HCT116 (cell line): Measurements from ENCODE around the gene FSTL4. TPM values are rescaled to one million over a fixed set of nuclear protein-coding genes. Genes with fewer than 3 reads are reported as not detected.
"Not testable (repeated sequence)": the region's sequence is repeated elsewhere in the genome, so short reads cannot be mapped to it uniquely, and the experiment has no call there.

ENCODE experiments used
- ATAC-seq: fragments of 200-7000 bp; cut with Tn5 transposase; 2 replicates; pipeline ENCODE4 v1.9.1; 2020; ENCODE audit warnings: mild to moderate bottlenecking, moderate library complexity
- BruUV-seq: library from RNA; stranded (reverse); fragments of 400-500 nt; replicated peaks from 2 replicates; lab custom pipeline; 2021; lab: Mats Ljungman, UMichigan
- CTCF ChIA-PET: fragments of 300-600 bp; sonication (Branson Sonifier 250); formaldehyde crosslinking; loops from one replicate; lab custom pipeline; 2021; ENCODE audit warnings: antibody characterized with exemption; lab: Charles Lee
- POLR2A ChIA-PET: fragments of 300-600, 350-600 bp; sonication (Branson Sonifier 250); formaldehyde crosslinking; loops from one replicate; lab custom pipeline; 2021; ENCODE audit warnings: antibody characterized with exemption; lab: Charles Lee
- RAD21 ChIA-PET, 2 experiments: fragments of 300-600 bp; sonication (Branson Sonifier 250); formaldehyde crosslinking; loops; one replicate each; lab custom pipeline; 2023; ENCODE audit warnings: low total read pairs in 2 of 2; ENCODE audit not compliant: uncharacterized antibody in 2 of 2, unreplicated experiment in 2 of 2, low non-redundant PET in 1 of 2; lab: Charles Lee
- DNase-seq: peaks from one replicate; pipeline ENCODE4 v3.0.0-alpha.2; 2010; ENCODE audit warnings: low read depth, low spot score
- H2AFZ ChIP-seq: fragments of 200-600 bp; shearing (Covaris generic), sonication (generic); 2 replicates; pipeline ENCODE4 v1.6.1; 2017; ENCODE audit warnings: low read depth, mixed run types, mixed read lengths, antibody characterized with exemption, low read length; ENCODE audit not compliant: poor library complexity, severe bottlenecking
- H3K27ac ChIP-seq: 2 replicates; pipeline ENCODE4 v1.5.1; 2012; ENCODE audit warnings: low read depth, low read length
- H3K27me3 ChIP-seq: fragments of 200-600 bp; sonication (generic); 2 replicates; pipeline ENCODE4 v1.6.1; 2016; ENCODE audit warnings: mixed run types, low read length, mixed read lengths; ENCODE audit not compliant: insufficient read depth
- H3K36me3 ChIP-seq, 2 experiments: fragments of 200-500 bp in 1 of 2; fragments of 200-600 bp in 1 of 2; sonication (Bioruptor generic) in 1 of 2; sonication (generic) in 1 of 2; 2 replicates each; pipeline versions ENCODE4 v1.5.1 to v1.6.1; 2014 to 2016; ENCODE audit warnings: low read length in 2 of 2, inconsistent platforms in 1 of 2, mixed read lengths in 1 of 2, mixed run types in 1 of 2; ENCODE audit not compliant: insufficient read depth in 2 of 2, control insufficient read depth in 1 of 2
- H3K4me1 ChIP-seq, 2 experiments: fragments of 200-600 bp in 1 of 2; sonication (generic) in 1 of 2; 2 replicates each; pipeline versions ENCODE4 v1.5.1 to v1.6.1; 2012 to 2017; ENCODE audit warnings: low read length in 2 of 2, inconsistent platforms in 1 of 2, mild to moderate bottlenecking in 1 of 2, mixed read lengths in 1 of 2, mixed run types in 1 of 2, moderate library complexity in 1 of 2; ENCODE audit not compliant: insufficient read depth in 2 of 2, control insufficient read depth in 1 of 2
- H3K4me2 ChIP-seq: fragments of 200-600 bp; sonication (generic); 2 replicates; pipeline ENCODE4 v1.6.1; 2017; ENCODE audit warnings: mixed run types, low read length, mixed read lengths
- H3K4me3 ChIP-seq, 2 experiments: fragments of 200-600 bp in 1 of 2; sonication (generic) in 1 of 2; replicated peaks in 1 of 2; 2 replicates each; pipeline ENCODE4 v1.5.1; 2011 to 2016; ENCODE audit warnings: low read length in 2 of 2, control low read depth in 1 of 2, low read depth in 1 of 2, mild to moderate bottlenecking in 1 of 2, mixed read lengths in 1 of 2, mixed run types in 1 of 2
- H3K79me2 ChIP-seq: fragments of 200-600 bp; sonication (generic); 2 replicates; pipeline ENCODE4 v1.6.1; 2017; ENCODE audit warnings: mild to moderate bottlenecking, mixed run types, low read length, moderate library complexity, mixed read lengths; ENCODE audit not compliant: insufficient read depth
- H3K9ac ChIP-seq: fragments of 200-600 bp; sonication (generic); 2 replicates; pipeline ENCODE4 v1.6.1; 2016; ENCODE audit warnings: low read length, mixed read lengths
- H3K9me2 ChIP-seq: fragments of 200-600 bp; sonication (generic), shearing (Covaris generic); 2 replicates; pipeline ENCODE4 v1.6.1; 2017; ENCODE audit warnings: mixed run types, mild to moderate bottlenecking, moderate library complexity; ENCODE audit not compliant: insufficient read depth
- H3K9me3 ChIP-seq, 2 experiments: fragments of 200-500 bp in 1 of 2; fragments of 200-600 bp in 1 of 2; sonication (Bioruptor generic) in 1 of 2; sonication (generic) in 1 of 2; 2 replicates each; pipeline ENCODE4 v1.6.1; 2014 to 2017; ENCODE audit warnings: low read length in 2 of 2, mixed read lengths in 2 of 2, inconsistent platforms in 1 of 2, low read depth in 1 of 2, mild to moderate bottlenecking in 1 of 2, mixed run types in 1 of 2, moderate library complexity in 1 of 2; ENCODE audit not compliant: control insufficient read depth in 1 of 2, insufficient read depth in 1 of 2
- H4K20me1 ChIP-seq: fragments of 200-600 bp; sonication (generic), shearing (Covaris generic); 2 replicates; pipeline ENCODE4 v1.6.1; 2017; ENCODE audit warnings: mixed run types, mild to moderate bottlenecking, moderate library complexity; ENCODE audit not compliant: insufficient read depth
- CBX3 ChIP-seq: IDR thresholded peaks from 2 replicates; pipeline ENCODE4 v1.6.1; 2012; ENCODE audit warnings: low read depth
- CEBPB ChIP-seq: IDR thresholded peaks from 2 replicates; pipeline ENCODE4 v1.6.1; 2012; ENCODE audit warnings: low read depth
- EGR1 ChIP-seq: IDR thresholded peaks from 2 replicates; pipeline ENCODE4 v1.6.1; 2012; ENCODE audit warnings: low read depth
- EZH2 ChIP-seq: fragments of 200-600 bp; sonication (generic); IDR thresholded peaks from 2 replicates; pipeline ENCODE4 v1.6.1; 2017; ENCODE audit warnings: antibody characterized with exemption, mixed run types
- FOSL1 ChIP-seq: IDR thresholded peaks from 2 replicates; pipeline ENCODE4 v1.6.1; 2012; ENCODE audit warnings: low read depth
- JUND ChIP-seq: IDR thresholded peaks from 2 replicates; pipeline ENCODE4 v1.6.1; 2012
- POLR2A ChIP-seq: IDR thresholded peaks from 2 replicates; pipeline ENCODE4 v1.7.0; 2011; ENCODE audit warnings: borderline replicate concordance; ENCODE audit not compliant: insufficient read depth, insufficient read length; ENCODE audit errors: extremely low read depth
- RAD21 ChIP-seq: IDR thresholded peaks from 2 replicates; pipeline ENCODE4 v1.6.1; 2012; ENCODE audit warnings: low read depth, mild to moderate bottlenecking
- REST ChIP-seq: IDR thresholded peaks from 2 replicates; pipeline ENCODE4 v1.6.1; 2012; ENCODE audit warnings: low read depth
- SIN3A ChIP-seq: IDR thresholded peaks from 2 replicates; pipeline ENCODE4 v1.6.1; 2012; ENCODE audit warnings: low read depth
- SP1 ChIP-seq: IDR thresholded peaks from 2 replicates; pipeline ENCODE4 v1.6.1; 2012; ENCODE audit warnings: low read depth
- YY1 ChIP-seq: IDR thresholded peaks from 2 replicates; pipeline ENCODE4 v1.6.1; 2011; ENCODE audit warnings: low read length, low read depth, moderate library complexity, mild to moderate bottlenecking; ENCODE audit not compliant: insufficient replicate concordance; ENCODE audit errors: extremely low read depth
- intact Hi-C: fragments of 100-400 bp; cut with micrococcal nuclease; formaldehyde crosslinking; loops from 2 replicates; pipeline ENCODE4 v1.10.0; 2022
- total RNA-seq: library from RNA; stranded (reverse); gene quantifications from one replicate; pipeline ENCODE4 v1.2.1, GENCODE V29; 2021; ENCODE audit not compliant: unreplicated experiment
- TF ChIP-seq, protein P1 (sequence below): IDR thresholded peaks from 2 replicates; pipeline ENCODE4 v1.6.1; 2012

Gene FSTL4
- total RNA-seq, 1 experiment from 2014 or later: 0.37 TPM

DNA sequence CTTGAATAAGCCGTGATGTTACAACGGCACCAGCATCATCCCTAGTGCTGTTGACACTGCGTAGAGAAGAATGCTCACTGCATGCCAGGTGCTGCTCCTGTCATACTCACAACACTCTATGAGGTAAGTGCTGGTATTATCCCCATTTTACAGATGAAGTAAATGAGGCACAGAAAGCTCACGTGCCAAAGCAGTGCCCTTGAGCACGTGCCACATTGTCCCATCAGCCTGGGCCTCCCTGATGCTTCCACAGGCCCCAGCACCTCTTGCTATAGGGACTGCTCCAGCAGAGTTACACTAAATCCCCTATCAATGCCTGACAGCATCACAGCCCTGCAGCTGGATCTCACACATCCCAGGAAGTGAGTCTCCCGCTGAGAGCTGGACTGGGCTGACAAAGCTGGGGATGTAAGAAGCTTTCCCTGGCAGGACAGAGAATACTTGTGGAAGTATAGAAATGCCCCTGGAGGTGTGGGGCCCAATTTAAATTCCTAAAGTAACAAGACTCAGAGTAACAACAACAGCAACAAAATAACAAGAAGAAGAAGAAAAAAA is 216.1 kb downstream of the FSTL4 start:
- Histone ChIP-seq H3K27me3 (no peaks in the 10 kb centered on the region), H2AFZ (no peak overlapping the region), H3K9ac (no peak overlapping the region), H3K79me2 (no peaks in the 10 kb centered on the region), H3K4me2 (no peak overlapping the region), H3K9me2 (no peaks in the 10 kb centered on the region), H3K9me3 (no peaks in the 10 kb centered on the region), H3K4me3 (no peak overlapping the region), H3K36me3 (no peaks in the 10 kb centered on the region)
- RAD21 ChIA-PET: no interaction called here
- POLR2A ChIA-PET: no interaction called here
- DNase-seq: no peak
- no peak for ATAC-seq
- TF ChIP-seq EZH2 (no peak), POLR2A (no peak), YY1 (no peak), CEBPB (no peak), SP1 (no peak), EGR1 (no peak), JUND (no peak), CBX3 (no peak), SIN3A (no peak), FOSL1 (no peak), RAD21 (no peak), REST (no peak)
- TF ChIP-seq, protein P1, sequence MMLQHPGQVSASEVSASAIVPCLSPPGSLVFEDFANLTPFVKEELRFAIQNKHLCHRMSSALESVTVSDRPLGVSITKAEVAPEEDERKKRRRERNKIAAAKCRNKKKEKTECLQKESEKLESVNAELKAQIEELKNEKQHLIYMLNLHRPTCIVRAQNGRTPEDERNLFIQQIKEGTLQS: no peak
- TF ChIP-seq, all 23 proteins: peak for 0
- Histone ChIP-seq H3K27ac (no peak overlapping the region), H3K4me1 (peaks cover 6 to 7% of the 10 kb centered on the region in 2 experiments), H4K20me1 (no peaks in the 10 kb centered on the region)
- BruUV-seq: no TSS peak
- CTCF ChIA-PET: no interaction called here
- intact Hi-C loops: no loop called here

DNA sequence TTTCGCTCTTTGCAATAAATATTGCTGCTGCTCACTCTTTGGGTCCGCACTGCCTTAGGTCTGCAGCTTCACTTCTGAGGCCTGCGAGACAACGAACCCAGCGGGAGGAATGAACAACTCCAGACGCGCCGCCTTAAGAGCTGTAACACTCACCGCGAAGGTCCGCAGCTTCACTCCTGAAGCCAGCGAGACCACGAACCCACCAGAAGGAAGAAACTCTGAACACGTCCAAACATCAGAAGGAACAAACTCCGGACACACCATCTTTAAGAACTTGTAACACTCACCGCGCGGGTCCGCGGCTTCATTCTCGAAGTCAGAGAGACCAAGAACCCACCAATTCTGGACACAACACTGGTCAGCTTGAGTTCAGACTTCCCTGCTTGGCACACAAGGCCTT is 217.1 kb downstream of the FSTL4 start:
- H2AFZ ChIP-seq, H3K4me3 ChIP-seq, H3K9me2 ChIP-seq, intact Hi-C loops, H3K4me1 ChIP-seq, H3K79me2 ChIP-seq, BruUV-seq, H3K9ac ChIP-seq, H3K4me2 ChIP-seq, H3K27me3 ChIP-seq, DNase-seq, RAD21 ChIA-PET, H4K20me1 ChIP-seq, CTCF ChIA-PET, H3K27ac ChIP-seq, POLR2A ChIA-PET, H3K36me3 ChIP-seq, ATAC-seq, H3K9me3 ChIP-seq: not testable (repeated sequence)

GRCh38 chr5:133394477-133394817 is 217.9 kb downstream of the FSTL4 start:
- ATAC-seq, H3K27me3 ChIP-seq, H3K9ac ChIP-seq, H3K4me1 ChIP-seq, H3K4me2 ChIP-seq, POLR2A ChIA-PET, H3K36me3 ChIP-seq, H3K9me2 ChIP-seq, H3K27ac ChIP-seq, intact Hi-C loops, BruUV-seq, RAD21 ChIA-PET, H4K20me1 ChIP-seq, H3K9me3 ChIP-seq, H3K79me2 ChIP-seq, CTCF ChIA-PET, H2AFZ ChIP-seq, H3K4me3 ChIP-seq, DNase-seq: not testable (repeated sequence)
